Neural cell (in vitro differentiated cells): ENCODE measurements around the gene B3GALT4. TPM values are rescaled to one million over a fixed set of nuclear protein-coding genes. Genes with fewer than 3 reads are reported as not detected.

Experiments used
- H2AFZ ChIP-seq: fragments of 200-600, 300-800 bp; sonication (generic), shearing (Covaris generic); 2 replicates; pipeline ENCODE4 v1.6.0; 2014; ENCODE audit warnings: low read depth, mild to moderate bottlenecking, antibody characterized with exemption, low read length, moderate library complexity
- H3F3A ChIP-seq: fragments of 200-600 bp; shearing (Covaris generic); 2 replicates; pipeline ENCODE4 v1.6.1; 2016; ENCODE audit warnings: mild to moderate bottlenecking, moderate library complexity, mixed read lengths, antibody characterized with exemption, low read length; ENCODE audit not compliant: insufficient read depth, poor library complexity, severe bottlenecking
- H3K27ac ChIP-seq: fragments of 200-600, 300-800 bp; sonication (generic), shearing (Covaris generic); 2 replicates; pipeline ENCODE4 v1.5.1; 2014; ENCODE audit warnings: mild to moderate bottlenecking, low read length, moderate library complexity
- H3K27me3 ChIP-seq: fragments of 300-800, 200-600 bp; sonication (generic), shearing (Covaris generic); 2 replicates; pipeline ENCODE4 v1.6.0; 2014; ENCODE audit warnings: mild to moderate bottlenecking, low read depth, low read length, moderate library complexity; ENCODE audit not compliant: insufficient read depth
- H3K36me3 ChIP-seq: fragments of 300-800, 200-600 bp; sonication (generic), shearing (Covaris generic); 2 replicates; pipeline ENCODE4 v1.5.1; 2014; ENCODE audit warnings: mild to moderate bottlenecking, antibody characterized with exemption, low read length, moderate library complexity; ENCODE audit not compliant: insufficient read depth
- H3K4me2 ChIP-seq: fragments of 300-800, 200-600 bp; sonication (generic), shearing (Covaris generic); 2 replicates; pipeline ENCODE4 v1.6.0; 2014; ENCODE audit warnings: mild to moderate bottlenecking, low read length
- H3K4me3 ChIP-seq: fragments of 300-800, 200-600 bp; sonication (generic), shearing (Covaris generic); 2 replicates; pipeline ENCODE4 v1.5.1; 2014; ENCODE audit warnings: mild to moderate bottlenecking, low read length, moderate library complexity
- H3K79me2 ChIP-seq: fragments of 200-600 bp; shearing (Covaris generic); replicated peaks from 2 replicates; pipeline ENCODE4 v1.6.0; 2014; ENCODE audit warnings: mild to moderate bottlenecking, low read length, moderate library complexity; ENCODE audit not compliant: insufficient read depth
- H3K9ac ChIP-seq: fragments of 300-800, 200-600 bp; sonication (generic), shearing (Covaris generic); 2 replicates; pipeline ENCODE4 v1.6.1; 2016; ENCODE audit warnings: mild to moderate bottlenecking, low read length, mixed read lengths
- H3K9me2 ChIP-seq: fragments of 200-600 bp; shearing (Covaris generic); 2 replicates; pipeline ENCODE4 v1.6.1; 2016; ENCODE audit warnings: mild to moderate bottlenecking, low read length, mixed read lengths; ENCODE audit not compliant: insufficient read depth
- H3K9me3 ChIP-seq: fragments of 200-600, 300-800 bp; sonication (generic), shearing (Covaris generic); 2 replicates; pipeline ENCODE4 v1.6.1; 2016; ENCODE audit warnings: mild to moderate bottlenecking, mixed run types, low read length, moderate library complexity, mixed read lengths
- H4K20me1 ChIP-seq: fragments of 200-600 bp; shearing (Covaris generic); 2 replicates; pipeline ENCODE4 v1.6.1; 2016; ENCODE audit warnings: mild to moderate bottlenecking, mixed run types; ENCODE audit not compliant: insufficient read depth
- CTCF ChIP-seq: fragments of 450-650 bp; IDR thresholded peaks from 2 replicates; pipeline ENCODE4 v1.5.1; 2014; ENCODE audit warnings: antibody characterized with exemption, mild to moderate bottlenecking, moderate library complexity; ENCODE audit not compliant: poor library complexity, severe bottlenecking
- EP300 ChIP-seq: fragments of 450-650 bp; conservative IDR thresholded peaks from 2 replicates; pipeline ENCODE4 v1.6.1; 2014; ENCODE audit warnings: antibody characterized with exemption, mild to moderate bottlenecking, moderate library complexity; ENCODE audit not compliant: poor library complexity, severe bottlenecking
- EZH2 ChIP-seq: fragments of 200-600, 300-800 bp; shearing (Covaris generic), sonication (generic); IDR thresholded peaks from 2 replicates; pipeline ENCODE4 v1.6.1; 2014; ENCODE audit warnings: antibody characterized with exemption, low read length, borderline replicate concordance, mild to moderate bottlenecking; ENCODE audit not compliant: insufficient read depth, poor library complexity, severe bottlenecking
- MXI1 ChIP-seq: fragments of 450-650 bp; conservative IDR thresholded peaks from 2 replicates; pipeline ENCODE4 v1.6.1; 2014; ENCODE audit warnings: antibody characterized with exemption, mild to moderate bottlenecking; ENCODE audit not compliant: poor library complexity, severe bottlenecking
- POLR2AphosphoS5 ChIP-seq: IDR thresholded peaks from 2 replicates; pipeline ENCODE4 v1.6.1; 2012
- SMC3 ChIP-seq: fragments of 450-650 bp; conservative IDR thresholded peaks from 2 replicates; pipeline ENCODE4 v1.6.1; 2014; ENCODE audit warnings: antibody characterized with exemption, mild to moderate bottlenecking, moderate library complexity; ENCODE audit not compliant: poor library complexity
- TAF1 ChIP-seq: IDR thresholded peaks from 2 replicates; pipeline ENCODE4 v1.6.1; 2012; ENCODE audit warnings: low read depth
- polyA plus RNA-seq: library from polyadenylated mRNA; depleted of rRNA; stranded (reverse); fragments of >200 nt; gene quantifications from 2 replicates; pipeline ENCODE4 v1.2.3, GENCODE V29; 2014
- TF ChIP-seq, protein P1 (sequence below): IDR thresholded peaks from 2 replicates; pipeline ENCODE4 v1.6.1; 2012; ENCODE audit warnings: borderline replicate concordance

Gene B3GALT4
- polyA plus RNA-seq, 1 donor from 2014 or later: 2.5 TPM

- Histone ChIP-seq H3K9me3 (no peaks in the 10 kb centered on the region), H3K79me2 (peaks cover 19% of the 10 kb centered on the region), H4K20me1 (no peaks in the 10 kb centered on the region), H3K27me3 (no peaks in the 10 kb centered on the region), H3K36me3 (peaks cover 4% of the 10 kb centered on the region), H3F3A (peaks cover 6% of the 10 kb centered on the region), H3K4me2 (no peak overlapping the region), H3K9ac (no peak overlapping the region), H2AFZ (no peak overlapping the region), H3K9me2 (no peaks in the 10 kb centered on the region), H3K4me3 (no peak overlapping the region), H3K27ac (no peak overlapping the region)
- TF ChIP-seq CTCF: no peak
- TF ChIP-seq TAF1: no peak
- TF ChIP-seq EP300: no peak
- TF ChIP-seq, protein P1, sequence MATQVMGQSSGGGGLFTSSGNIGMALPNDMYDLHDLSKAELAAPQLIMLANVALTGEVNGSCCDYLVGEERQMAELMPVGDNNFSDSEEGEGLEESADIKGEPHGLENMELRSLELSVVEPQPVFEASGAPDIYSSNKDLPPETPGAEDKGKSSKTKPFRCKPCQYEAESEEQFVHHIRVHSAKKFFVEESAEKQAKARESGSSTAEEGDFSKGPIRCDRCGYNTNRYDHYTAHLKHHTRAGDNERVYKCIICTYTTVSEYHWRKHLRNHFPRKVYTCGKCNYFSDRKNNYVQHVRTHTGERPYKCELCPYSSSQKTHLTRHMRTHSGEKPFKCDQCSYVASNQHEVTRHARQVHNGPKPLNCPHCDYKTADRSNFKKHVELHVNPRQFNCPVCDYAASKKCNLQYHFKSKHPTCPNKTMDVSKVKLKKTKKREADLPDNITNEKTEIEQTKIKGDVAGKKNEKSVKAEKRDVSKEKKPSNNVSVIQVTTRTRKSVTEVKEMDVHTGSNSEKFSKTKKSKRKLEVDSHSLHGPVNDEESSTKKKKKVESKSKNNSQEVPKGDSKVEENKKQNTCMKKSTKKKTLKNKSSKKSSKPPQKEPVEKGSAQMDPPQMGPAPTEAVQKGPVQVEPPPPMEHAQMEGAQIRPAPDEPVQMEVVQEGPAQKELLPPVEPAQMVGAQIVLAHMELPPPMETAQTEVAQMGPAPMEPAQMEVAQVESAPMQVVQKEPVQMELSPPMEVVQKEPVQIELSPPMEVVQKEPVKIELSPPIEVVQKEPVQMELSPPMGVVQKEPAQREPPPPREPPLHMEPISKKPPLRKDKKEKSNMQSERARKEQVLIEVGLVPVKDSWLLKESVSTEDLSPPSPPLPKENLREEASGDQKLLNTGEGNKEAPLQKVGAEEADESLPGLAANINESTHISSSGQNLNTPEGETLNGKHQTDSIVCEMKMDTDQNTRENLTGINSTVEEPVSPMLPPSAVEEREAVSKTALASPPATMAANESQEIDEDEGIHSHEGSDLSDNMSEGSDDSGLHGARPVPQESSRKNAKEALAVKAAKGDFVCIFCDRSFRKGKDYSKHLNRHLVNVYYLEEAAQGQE: no peak
Measured at GRCh38 chr6:33319939-33320314, 43.0 kb downstream of the B3GALT4 start.

- Histone ChIP-seq H3K4me2 (no peak overlapping the region), H2AFZ (no peak overlapping the region), H4K20me1 (no peaks in the 10 kb centered on the region), H3K9me3 (no peaks in the 10 kb centered on the region), H3K79me2 (peaks cover 19% of the 10 kb centered on the region), H3K9ac (no peak overlapping the region), H3F3A (peaks cover 6% of the 10 kb centered on the region), H3K36me3 (peaks cover 4% of the 10 kb centered on the region), H3K27ac (no peak overlapping the region), H3K9me2 (no peaks in the 10 kb centered on the region), H3K27me3 (no peaks in the 10 kb centered on the region), H3K4me3 (no peak overlapping the region)
- TF ChIP-seq SMC3 (no peak), TAF1 (no peak), EP300 (no peak)
Measured at GRCh38 chr6:33320315-33321181, 43.6 kb downstream of the B3GALT4 start.

- Histone ChIP-seq H2AFZ (no peak overlapping the region), H3K4me3 (peak overlapping the region; percentile 80), H3F3A (peaks cover 6% of the 10 kb centered on the region), H3K4me2 (no peak overlapping the region), H4K20me1 (no peaks in the 10 kb centered on the region), H3K27me3 (no peaks in the 10 kb centered on the region), H3K27ac (no peak overlapping the region), H3K9me3 (no peaks in the 10 kb centered on the region), H3K9ac (no peak overlapping the region), H3K9me2 (no peaks in the 10 kb centered on the region), H3K79me2 (peaks cover 19% of the 10 kb centered on the region), H3K36me3 (peaks cover 4% of the 10 kb centered on the region)
- TF ChIP-seq SMC3 (no peak), EP300 (no peak), POLR2AphosphoS5 (no peak), MXI1 (no peak), CTCF (no peak), TAF1 (no peak), EZH2 (no peak)
- TF ChIP-seq, protein P1: no peak
Measured at GRCh38 chr6:33321227-33321626, 44.3 kb downstream of the B3GALT4 start.
